Kidney (tissue), 14 donors: ENCODE data around the gene EPB41L5. TPM values are rescaled to one million over a fixed set of nuclear protein-coding genes. Genes with fewer than 3 reads are reported as not detected.

Source experiments
- DNase-seq, 5 donors: peaks; one replicate each; pipeline ENCODE4 v3.0.0-alpha.2; 2013 to 2020
- FAIRE-seq: peaks from 2 replicates; lab custom pipeline; 2012; peaks lifted over from hg19 to GRCh38; lab: Jason Lieb, UNC
- H3K27ac ChIP-seq, 2 donors: one replicate each; pipeline ENCODE4 v1.7.0; 2013; ENCODE audit warnings: low read depth in 2 of 2, low read length in 2 of 2, inconsistent platforms in 1 of 2
- H3K27me3 ChIP-seq: one replicate; pipeline ENCODE4 v1.7.1; 2013; ENCODE audit warnings: low read length, inconsistent platforms; ENCODE audit not compliant: control insufficient read depth, insufficient read depth
- H3K36me3 ChIP-seq, 3 donors: one replicate each; pipeline versions ENCODE4 v1.7.0 to v1.7.1; 2013; ENCODE audit warnings: low read length in 3 of 3, control low read depth in 1 of 3, inconsistent platforms in 1 of 3; ENCODE audit not compliant: insufficient read depth in 3 of 3, control insufficient read depth in 2 of 3
- H3K4me1 ChIP-seq, 3 donors: one replicate each; pipeline versions ENCODE4 v1.7.0 to v1.7.1; 2013; ENCODE audit warnings: low read length in 3 of 3, inconsistent platforms in 1 of 3, low read depth in 1 of 3; ENCODE audit not compliant: control insufficient read depth in 2 of 3, insufficient read depth in 2 of 3
- H3K4me3 ChIP-seq, 3 donors: one replicate each; pipeline versions ENCODE4 v1.7.0 to v1.8.1; 2013; ENCODE audit warnings: low read length in 3 of 3, control low read depth in 1 of 3, inconsistent platforms in 1 of 3
- H3K9ac ChIP-seq, 3 donors: one replicate each; pipeline versions ENCODE4 v1.7.0 to v1.7.1; 2013; ENCODE audit warnings: low read length in 3 of 3, control low read depth in 1 of 3, inconsistent platforms in 1 of 3
- H3K9me3 ChIP-seq, 3 donors: one replicate each; pipeline versions ENCODE4 v1.7.0 to v1.7.1; 2013; ENCODE audit warnings: low read length in 3 of 3, control low read depth in 1 of 3, inconsistent platforms in 1 of 3; ENCODE audit not compliant: control insufficient read depth in 2 of 3, insufficient read depth in 1 of 3
- CTCF ChIP-seq: IDR thresholded peaks from 3 replicates; pipeline ENCODE4 v1.5.1; 2012; ENCODE audit warnings: mild to moderate bottlenecking, moderate library complexity, borderline replicate concordance; ENCODE audit not compliant: insufficient read depth; ENCODE audit errors: extremely low read depth
- intact Hi-C: fragments of 100-400 bp; cut with DNase I; formaldehyde crosslinking; loops from one replicate; pipeline ENCODE4 v1.11.1; 2022
- polyA plus RNA-seq: library from polyadenylated mRNA; stranded (reverse); fragments of 350-450 nt; fragmentation: Illumina TruSeq; extraction: RNeasy Lipid Tissue Mini Kit (QIAGEN cat#74804); gene quantifications from one replicate; pipeline ENCODE4 v1.2.3, GENCODE V29; 2014; ENCODE audit warnings: low read depth, low replicate concordance; ENCODE audit not compliant: insufficient read depth
- total RNA-seq: library from RNA; stranded (reverse); fragmentation: NEBNext Ultra II Directional; extraction: Animal tissue kit (Norgen Biotek cat#: 25700); gene quantifications from one replicate; pipeline ENCODE4 v1.2.1, GENCODE V29; 2021
- donor health status: control.
- donor health status: control.
- donor health status: control.
- donor health status: control.
- donor health status: control.
- donor health status: DM: yes; HTN: yes; CAD: no.
- donor health status: Normal renal cell carcinoma (clear cell type).

The EPB41L5 gene
- total and polyA plus RNA-seq, 2 donors from 2014 or later = 28.2 to 49.4 TPM

DNA sequence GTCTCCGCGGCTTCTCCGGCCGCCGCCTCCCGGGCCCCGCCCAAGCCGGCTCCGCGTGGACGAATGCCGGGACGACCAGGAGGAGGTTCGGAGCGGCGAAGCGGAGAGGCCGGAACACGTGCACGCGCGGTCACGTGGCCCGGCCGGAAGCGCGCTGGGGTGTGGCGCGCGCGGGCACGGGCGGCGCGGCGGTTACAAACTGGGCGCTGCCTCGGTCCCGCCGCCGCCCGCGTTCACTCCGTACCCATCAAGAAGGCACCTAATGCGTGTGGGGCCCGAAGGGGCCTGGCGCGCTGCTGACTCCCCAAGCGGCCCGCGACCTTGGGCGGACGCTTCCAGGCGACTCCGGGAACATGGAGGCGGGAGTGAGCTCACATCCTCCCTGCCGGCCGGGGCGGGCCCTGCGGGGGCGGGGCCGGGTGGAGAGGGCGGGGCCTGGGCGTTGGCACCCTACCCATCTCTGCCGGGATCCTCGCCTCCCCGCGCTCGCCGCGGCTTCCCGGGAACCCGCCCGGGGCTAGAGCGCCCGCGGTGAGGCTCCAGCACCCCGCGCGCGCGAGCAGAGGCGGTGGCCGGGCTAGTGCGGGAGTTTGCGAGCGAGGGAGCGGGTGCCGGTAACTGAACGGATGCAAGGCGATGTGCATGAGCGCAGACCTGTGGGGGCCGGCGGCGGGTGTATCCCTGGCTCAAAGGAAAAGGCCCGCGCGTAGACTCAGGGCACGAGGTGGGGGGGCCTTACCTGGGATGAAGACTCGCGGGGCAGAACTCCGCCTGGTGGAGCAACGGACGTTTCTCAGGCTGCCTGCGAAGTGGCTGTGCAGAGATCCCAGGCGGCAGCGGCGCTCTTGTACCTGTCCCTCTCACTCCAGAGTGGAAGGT, 210.4 kb downstream of the EPB41L5 start, which contains the start of gene TMEM185B:
Gene TMEM185B (minus strand): TSS at position 367 of the 879 bp plus-strand sequence. CDS start 424 bp downstream, outside the sequence.
- H3K4me1 ChIP-seq = peaks cover 0 to 18% (median 10%) of the 10 kb centered on the region in 3 donors
- no peaks in the 10 kb centered on the region for H3K36me3 ChIP-seq
- no peak for FAIRE-seq
- peak; percentile 21 for TF ChIP-seq CTCF
- H3K9ac ChIP-seq = peak within 1 kb of the TSS in 2 of 3 donors; percentile 58 to 84
- intact Hi-C loops = no loop called here
- H3K27me3 ChIP-seq = no peaks in the 10 kb centered on the region
- peak; percentile 93 to 97 (median 94) for DNase-seq
- no peaks in the 10 kb centered on the region for H3K9me3 ChIP-seq
- peak within 1 kb of the TSS; percentile 43 to 77 (median 56) for H3K4me3 ChIP-seq
- peak within 1 kb of the TSS; percentile 94 to 97 for H3K27ac ChIP-seq

DNA sequence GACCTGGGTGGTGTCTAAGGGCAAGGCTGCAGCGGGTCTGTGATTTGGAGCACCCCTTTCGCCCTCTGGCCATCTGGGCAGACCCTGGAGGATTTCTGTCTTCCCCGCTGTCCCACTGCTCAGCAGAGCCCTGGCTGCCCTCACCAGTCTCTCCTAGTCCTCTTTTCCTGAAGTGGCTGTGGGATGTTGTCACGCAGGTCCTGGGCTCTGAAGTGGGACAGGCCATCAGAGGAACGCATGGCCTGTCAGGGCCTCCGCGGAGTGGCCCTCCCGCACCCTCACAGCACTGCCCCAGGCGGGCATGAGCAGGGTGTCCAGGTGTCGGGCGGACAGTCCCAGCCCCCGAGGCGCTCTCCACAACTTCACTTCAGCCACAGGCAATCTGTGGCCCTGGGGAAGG, 211.4 kb downstream of the EPB41L5 start:
- Histone ChIP-seq H3K9ac (no peak overlapping the region), H3K27me3 (no peaks in the 10 kb centered on the region), H3K4me3 (peak overlapping the region in 1 of 3 donors; percentile 77), H3K36me3 (no peaks in the 10 kb centered on the region), H3K27ac (no peak overlapping the region), H3K4me1 (peaks cover 0 to 18% (median 10%) of the 10 kb centered on the region in 3 donors), H3K9me3 (no peaks in the 10 kb centered on the region)
- intact Hi-C loops = no loop called here
- peak in 2 of 5 donors; percentile 61 to 74 for DNase-seq
- TF ChIP-seq CTCF = no peak
- no peak for FAIRE-seq

- Histone ChIP-seq H3K4me1 (peaks cover 0 to 18% (median 10%) of the 10 kb centered on the region in 3 donors), H3K36me3 (no peaks in the 10 kb centered on the region), H3K4me3 (no peak overlapping the region), H3K27me3 (no peaks in the 10 kb centered on the region), H3K9ac (no peak overlapping the region), H3K9me3 (no peaks in the 10 kb centered on the region), H3K27ac (no peak overlapping the region)
- TF ChIP-seq CTCF = no peak
- peak in 2 of 5 donors; percentile 23 to 35 for DNase-seq
- intact Hi-C loops = no loop called here
- no peak for FAIRE-seq
Observed at GRCh38 chr2:120224735-120225548, 212.1 kb downstream of the EPB41L5 start.
